Neural cell (in vitro differentiated cells): ENCODE results near the gene APOBR. TPM values are rescaled to one million over a fixed set of nuclear protein-coding genes. Genes with fewer than 3 reads are reported as not detected.

ENCODE experiments used
- H2AFZ ChIP-seq: fragments of 200-600, 300-800 bp; sonication (generic), shearing (Covaris generic); 2 replicates; pipeline ENCODE4 v1.6.0; 2014; ENCODE audit warnings: low read depth, mild to moderate bottlenecking, antibody characterized with exemption, low read length, moderate library complexity
- H3F3A ChIP-seq: fragments of 200-600 bp; shearing (Covaris generic); 2 replicates; pipeline ENCODE4 v1.6.1; 2016; ENCODE audit warnings: mild to moderate bottlenecking, moderate library complexity, mixed read lengths, antibody characterized with exemption, low read length; ENCODE audit not compliant: insufficient read depth, poor library complexity, severe bottlenecking
- H3K27ac ChIP-seq: fragments of 200-600, 300-800 bp; sonication (generic), shearing (Covaris generic); 2 replicates; pipeline ENCODE4 v1.5.1; 2014; ENCODE audit warnings: mild to moderate bottlenecking, low read length, moderate library complexity
- H3K27me3 ChIP-seq: fragments of 300-800, 200-600 bp; sonication (generic), shearing (Covaris generic); 2 replicates; pipeline ENCODE4 v1.6.0; 2014; ENCODE audit warnings: mild to moderate bottlenecking, low read depth, low read length, moderate library complexity; ENCODE audit not compliant: insufficient read depth
- H3K36me3 ChIP-seq: fragments of 300-800, 200-600 bp; sonication (generic), shearing (Covaris generic); 2 replicates; pipeline ENCODE4 v1.5.1; 2014; ENCODE audit warnings: mild to moderate bottlenecking, antibody characterized with exemption, low read length, moderate library complexity; ENCODE audit not compliant: insufficient read depth
- H3K4me2 ChIP-seq: fragments of 300-800, 200-600 bp; sonication (generic), shearing (Covaris generic); 2 replicates; pipeline ENCODE4 v1.6.0; 2014; ENCODE audit warnings: mild to moderate bottlenecking, low read length
- H3K4me3 ChIP-seq: fragments of 300-800, 200-600 bp; sonication (generic), shearing (Covaris generic); 2 replicates; pipeline ENCODE4 v1.5.1; 2014; ENCODE audit warnings: mild to moderate bottlenecking, low read length, moderate library complexity
- H3K79me2 ChIP-seq: fragments of 200-600 bp; shearing (Covaris generic); replicated peaks from 2 replicates; pipeline ENCODE4 v1.6.0; 2014; ENCODE audit warnings: mild to moderate bottlenecking, low read length, moderate library complexity; ENCODE audit not compliant: insufficient read depth
- H3K9ac ChIP-seq: fragments of 300-800, 200-600 bp; sonication (generic), shearing (Covaris generic); 2 replicates; pipeline ENCODE4 v1.6.1; 2016; ENCODE audit warnings: mild to moderate bottlenecking, low read length, mixed read lengths
- H3K9me2 ChIP-seq: fragments of 200-600 bp; shearing (Covaris generic); 2 replicates; pipeline ENCODE4 v1.6.1; 2016; ENCODE audit warnings: mild to moderate bottlenecking, low read length, mixed read lengths; ENCODE audit not compliant: insufficient read depth
- H3K9me3 ChIP-seq: fragments of 200-600, 300-800 bp; sonication (generic), shearing (Covaris generic); 2 replicates; pipeline ENCODE4 v1.6.1; 2016; ENCODE audit warnings: mild to moderate bottlenecking, mixed run types, low read length, moderate library complexity, mixed read lengths
- H4K20me1 ChIP-seq: fragments of 200-600 bp; shearing (Covaris generic); 2 replicates; pipeline ENCODE4 v1.6.1; 2016; ENCODE audit warnings: mild to moderate bottlenecking, mixed run types; ENCODE audit not compliant: insufficient read depth
- CTCF ChIP-seq: fragments of 450-650 bp; IDR thresholded peaks from 2 replicates; pipeline ENCODE4 v1.5.1; 2014; ENCODE audit warnings: antibody characterized with exemption, mild to moderate bottlenecking, moderate library complexity; ENCODE audit not compliant: poor library complexity, severe bottlenecking
- EP300 ChIP-seq: fragments of 450-650 bp; conservative IDR thresholded peaks from 2 replicates; pipeline ENCODE4 v1.6.1; 2014; ENCODE audit warnings: antibody characterized with exemption, mild to moderate bottlenecking, moderate library complexity; ENCODE audit not compliant: poor library complexity, severe bottlenecking
- EZH2 ChIP-seq: fragments of 200-600, 300-800 bp; shearing (Covaris generic), sonication (generic); IDR thresholded peaks from 2 replicates; pipeline ENCODE4 v1.6.1; 2014; ENCODE audit warnings: antibody characterized with exemption, low read length, borderline replicate concordance, mild to moderate bottlenecking; ENCODE audit not compliant: insufficient read depth, poor library complexity, severe bottlenecking
- MXI1 ChIP-seq: fragments of 450-650 bp; conservative IDR thresholded peaks from 2 replicates; pipeline ENCODE4 v1.6.1; 2014; ENCODE audit warnings: antibody characterized with exemption, mild to moderate bottlenecking; ENCODE audit not compliant: poor library complexity, severe bottlenecking
- POLR2AphosphoS5 ChIP-seq: IDR thresholded peaks from 2 replicates; pipeline ENCODE4 v1.6.1; 2012
- RAD21 ChIP-seq: fragments of 450-650 bp; conservative IDR thresholded peaks from 2 replicates; pipeline ENCODE4 v1.6.1; 2014; ENCODE audit warnings: antibody characterized with exemption, mild to moderate bottlenecking, moderate library complexity
- REST ChIP-seq: IDR thresholded peaks from 2 replicates; pipeline ENCODE4 v1.6.1; 2012; ENCODE audit warnings: borderline replicate concordance
- SMC3 ChIP-seq: fragments of 450-650 bp; conservative IDR thresholded peaks from 2 replicates; pipeline ENCODE4 v1.6.1; 2014; ENCODE audit warnings: antibody characterized with exemption, mild to moderate bottlenecking, moderate library complexity; ENCODE audit not compliant: poor library complexity
- TAF1 ChIP-seq: IDR thresholded peaks from 2 replicates; pipeline ENCODE4 v1.6.1; 2012; ENCODE audit warnings: low read depth
- polyA plus RNA-seq: library from polyadenylated mRNA; depleted of rRNA; stranded (reverse); fragments of >200 nt; gene quantifications from 2 replicates; pipeline ENCODE4 v1.2.3, GENCODE V29; 2014

The APOBR gene
- polyA plus RNA-seq, 1 donor from 2014 or later: not detected

- H4K20me1 ChIP-seq: no peaks in the 10 kb centered on the region
These were observed 2.9 kb downstream of the APOBR start for GRCh38 chr16:28497386-28497785.

GRCh38 chr16:28497861-28498599 lies 3.6 kb downstream of the APOBR start:
- TF ChIP-seq RAD21: no peak
- TF ChIP-seq POLR2AphosphoS5: no peak
- no peak for TF ChIP-seq SMC3
- TF ChIP-seq EP300: no peak
- TF ChIP-seq CTCF: no peak
- no peak overlapping the region for H3K4me3 ChIP-seq
- H3K9ac ChIP-seq: no peak overlapping the region
- H3K27me3 ChIP-seq: no peaks in the 10 kb centered on the region
- no peaks in the 10 kb centered on the region for H4K20me1 ChIP-seq
- no peak overlapping the region for H3K4me2 ChIP-seq
- H3K9me3 ChIP-seq: no peaks in the 10 kb centered on the region
- no peak overlapping the region for H2AFZ ChIP-seq
- no peaks in the 10 kb centered on the region for H3F3A ChIP-seq
- H3K79me2 ChIP-seq: no peaks in the 10 kb centered on the region
- no peaks in the 10 kb centered on the region for H3K36me3 ChIP-seq
- H3K27ac ChIP-seq: no peak overlapping the region
- no peaks in the 10 kb centered on the region for H3K9me2 ChIP-seq

More at GRCh38 chr16:28497386-28497785, 2.9 kb downstream of the APOBR start:
- TF ChIP-seq RAD21 (no peak), TAF1 (no peak), POLR2AphosphoS5 (no peak), REST (no peak), CTCF (no peak), EZH2 (no peak), MXI1 (no peak), SMC3 (no peak), EP300 (no peak)
- Histone ChIP-seq H3K79me2 (no peaks in the 10 kb centered on the region), H2AFZ (no peak overlapping the region), H3K9me2 (no peaks in the 10 kb centered on the region), H3K36me3 (no peaks in the 10 kb centered on the region), H3K27me3 (no peaks in the 10 kb centered on the region), H3K4me3 (no peak overlapping the region), H3K9me3 (no peaks in the 10 kb centered on the region), H3K9ac (no peak overlapping the region), H3K4me2 (no peak overlapping the region), H3K27ac (no peak overlapping the region), H3F3A (no peaks in the 10 kb centered on the region)
